Measurements from ENCODE around the gene ERGIC1. TPM values are rescaled to one million over a fixed set of nuclear protein-coding genes. Genes with fewer than 3 reads are reported as not detected.

ERGIC1 gene
- total and polyA plus RNA-seq, 2 of the 8 experiments (the other 6 are each of a cell fraction or from before 2014, with no cell fraction given): 95.3 to 106 TPM

DNA sequence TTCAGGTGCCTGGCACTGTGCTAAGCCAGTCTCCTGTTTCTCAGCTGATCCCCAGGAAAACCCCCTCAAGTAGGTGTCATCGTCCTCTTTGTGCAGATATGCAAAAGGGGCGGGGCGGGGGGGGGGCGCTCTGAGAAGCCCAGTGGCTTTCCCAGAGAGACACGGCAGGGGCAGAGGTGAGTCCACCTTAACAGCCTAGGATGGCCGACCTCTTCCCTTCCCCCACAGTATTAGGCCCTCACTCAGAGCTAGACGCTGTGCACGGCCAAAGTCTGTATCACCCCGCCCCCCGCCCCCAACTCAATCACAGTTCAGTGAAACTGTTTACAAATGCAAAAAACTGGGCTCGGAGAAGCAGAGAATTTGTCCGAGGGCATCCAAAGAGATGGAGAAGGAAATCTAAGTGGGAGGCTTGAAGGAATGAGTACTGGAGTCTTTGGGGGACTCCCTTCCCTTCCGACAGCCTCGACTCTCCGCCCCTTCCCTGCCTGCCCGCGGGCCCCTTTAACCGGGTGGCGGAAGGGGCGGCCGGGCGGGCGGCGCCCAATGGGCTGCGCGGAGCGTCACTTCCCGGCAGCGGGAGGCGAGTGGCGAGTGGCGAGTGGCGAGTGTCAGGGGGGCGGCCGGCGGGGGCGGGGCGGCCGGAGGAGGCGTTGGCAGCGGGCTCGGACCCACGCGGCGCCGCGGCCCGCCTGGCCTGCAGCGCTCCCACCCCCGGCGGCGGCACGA is at the start of gene ERGIC1 (continued):
- TF ChIP-seq SIN3A (conservative IDR thresholded peaks at IDR 0.05 in 1 of 2, IDR thresholded peaks at IDR 0.05 in 1 of 2; ENCODE audit: low read depth in 1 of 2, low read length in 2 of 2) (peak; percentile 18 to 46; a peak in 1 of 4 replicates), TAF1 (IDR thresholded peaks at IDR 0.05; ENCODE audit: low read depth, low read length) (0 out of 2 replicates have a peak, but pooled peaks have one; percentile 33), TAF7 (optimal IDR thresholded peaks at IDR 0.05; ENCODE audit: borderline replicate concordance, low read depth, low read length) (peak; percentile 12), GTF2F1 (IDR thresholded peaks at IDR 0.05; ENCODE audit: borderline replicate concordance, low read depth, low read length) (no peak), SP4 (IDR thresholded peaks at IDR 0.05; ENCODE audit: low read length) (no peak), CREB1 (IDR thresholded peaks at IDR 0.05) (peak; percentile 67), RBBP5 (IDR thresholded peaks at IDR 0.05; ENCODE audit: borderline replicate concordance, low read depth, low read length) (peak; percentile 74; the same call in 1 of the 2 replicates), KDM1A (IDR thresholded peaks at IDR 0.05; ENCODE audit: borderline replicate concordance, low read length) (no peak), CEBPB (IDR thresholded peaks at IDR 0.05; ENCODE audit: low read depth, low read length) (no peak)
